Measurements from ENCODE around the gene RAC3.
A peak's percentile ranks its signal among the peaks of the same experiment; 100 is the strongest.
"Not testable (repeated sequence)": the region's sequence is repeated elsewhere in the genome, so short reads cannot be mapped to it uniquely, and the experiment has no call there.

Gene RAC3

DNA sequence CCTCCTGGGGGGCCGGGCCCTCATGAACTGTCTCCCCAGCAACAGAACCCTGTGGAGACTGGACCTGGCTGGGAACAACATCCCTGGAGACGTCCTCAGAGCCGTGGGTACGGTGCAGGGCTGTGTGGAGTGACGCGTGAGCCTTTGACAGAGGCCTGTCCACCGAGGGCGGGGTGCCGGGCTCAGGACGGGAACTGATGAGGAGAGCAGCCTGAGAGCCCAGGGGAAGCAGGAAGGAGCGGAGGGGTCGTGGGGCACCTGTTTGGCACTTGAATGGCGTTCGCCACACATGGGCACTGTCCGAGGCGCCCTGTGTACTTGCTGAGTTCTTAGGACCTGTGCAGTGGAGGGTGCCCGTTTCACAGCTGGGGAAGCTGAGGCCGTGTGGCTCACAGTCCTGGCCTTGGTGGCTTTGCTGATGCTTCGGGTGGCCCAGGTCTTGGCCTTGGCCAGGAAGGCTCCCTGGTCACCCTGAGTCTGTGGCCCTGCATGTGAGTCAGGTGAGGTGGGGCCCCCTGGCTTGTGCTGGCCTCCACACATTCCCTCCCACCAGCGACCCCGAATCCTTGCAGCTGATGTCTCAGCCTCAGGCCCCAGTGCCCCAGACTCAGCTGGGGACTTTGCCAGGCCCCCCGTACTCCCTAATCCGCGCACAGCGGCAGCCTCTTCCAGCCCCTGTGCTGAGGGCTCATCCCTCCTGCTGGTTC, 5.9 kb upstream of the RAC3 start:
- no peak for DNase-seq

DNA sequence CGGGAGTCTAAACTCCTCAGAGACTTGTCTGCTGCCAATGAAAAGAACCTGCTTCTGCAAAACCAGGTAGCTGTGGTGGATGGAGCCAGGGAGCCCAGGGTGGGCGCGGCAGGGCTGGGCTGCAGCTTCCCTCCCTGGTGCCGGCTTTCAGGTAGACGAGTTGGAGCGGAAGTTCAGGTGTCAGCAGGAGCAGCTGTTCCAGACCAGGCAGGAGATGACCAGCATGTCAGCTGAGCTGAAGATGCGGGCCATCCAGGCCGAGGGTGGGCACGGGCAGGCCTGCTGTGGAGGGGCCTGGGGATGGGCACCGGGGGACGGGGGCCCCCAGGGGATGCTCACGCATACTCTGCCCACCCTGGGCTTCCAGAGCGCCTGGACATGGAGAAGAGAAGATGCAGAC, 3.2 kb upstream of the RAC3 start:
- DNase-seq: no peak

DNA sequence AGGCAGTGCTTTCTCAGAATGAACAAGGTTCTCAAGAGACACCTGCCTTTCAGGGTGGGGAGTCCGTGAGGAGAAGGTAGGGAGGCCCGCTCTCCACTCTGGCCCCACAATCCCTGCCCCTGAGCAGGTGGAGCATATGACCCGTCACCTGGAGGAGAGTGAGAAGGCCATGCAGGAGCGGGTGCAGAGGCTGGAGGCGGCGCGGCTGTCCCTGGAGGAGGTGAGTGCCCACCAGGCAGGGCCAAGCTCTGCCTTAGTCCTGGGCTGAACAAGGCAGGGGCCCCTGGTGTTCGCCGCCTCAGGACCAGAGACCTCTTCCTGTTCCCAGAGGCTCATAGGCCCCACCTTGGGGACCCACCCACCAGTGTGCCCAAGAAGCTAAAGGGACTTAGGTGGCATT, 2.5 kb upstream of the RAC3 start:
- no peak for DNase-seq

DNA sequence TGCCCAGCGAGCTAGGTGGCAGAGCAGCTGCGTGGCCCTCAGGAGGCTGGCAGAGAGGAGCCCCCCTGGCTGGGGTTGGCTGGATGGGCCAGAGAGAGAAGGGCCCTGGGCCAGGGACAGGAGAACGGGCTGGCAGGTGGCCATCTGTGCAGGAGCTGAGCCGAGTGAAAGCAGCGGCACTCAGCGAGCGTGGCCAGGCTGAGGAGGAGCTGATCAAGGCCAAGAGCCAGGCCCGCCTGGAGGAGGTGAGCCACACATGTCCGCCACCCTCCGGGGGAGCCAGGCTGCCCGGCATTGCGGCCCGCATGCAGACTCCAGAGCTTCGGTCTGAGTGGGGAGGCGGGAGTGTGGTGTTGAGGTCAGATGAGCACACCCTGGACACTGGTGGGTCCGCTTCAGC, 2.1 kb upstream of the RAC3 start:
- no peak for DNase-seq

DNA sequence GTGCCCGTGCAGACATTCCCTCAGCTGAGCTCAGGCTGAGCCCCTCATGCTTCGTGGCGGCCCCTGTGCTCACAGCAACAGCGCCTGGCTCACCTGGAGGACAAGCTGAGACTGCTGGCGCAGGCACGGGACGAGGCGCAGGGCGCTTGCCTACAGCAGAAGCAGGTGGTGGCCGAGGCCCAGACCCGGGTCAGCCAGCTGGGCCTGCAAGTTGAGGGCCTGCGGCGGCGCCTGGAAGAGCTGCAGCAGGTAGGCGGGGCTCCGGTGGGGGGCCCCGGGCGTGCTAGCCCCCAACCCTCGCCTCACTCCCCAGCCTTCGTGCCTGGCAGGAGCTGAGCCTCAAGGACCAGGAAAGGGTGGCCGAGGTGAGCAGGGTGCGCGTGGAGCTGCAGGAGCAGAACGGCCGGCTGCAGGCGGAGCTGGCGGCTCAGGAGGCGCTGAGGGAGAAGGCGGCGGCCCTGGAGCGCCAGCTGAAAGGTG, 1.4 kb upstream of the RAC3 start:
- no peak for DNase-seq

DNA sequence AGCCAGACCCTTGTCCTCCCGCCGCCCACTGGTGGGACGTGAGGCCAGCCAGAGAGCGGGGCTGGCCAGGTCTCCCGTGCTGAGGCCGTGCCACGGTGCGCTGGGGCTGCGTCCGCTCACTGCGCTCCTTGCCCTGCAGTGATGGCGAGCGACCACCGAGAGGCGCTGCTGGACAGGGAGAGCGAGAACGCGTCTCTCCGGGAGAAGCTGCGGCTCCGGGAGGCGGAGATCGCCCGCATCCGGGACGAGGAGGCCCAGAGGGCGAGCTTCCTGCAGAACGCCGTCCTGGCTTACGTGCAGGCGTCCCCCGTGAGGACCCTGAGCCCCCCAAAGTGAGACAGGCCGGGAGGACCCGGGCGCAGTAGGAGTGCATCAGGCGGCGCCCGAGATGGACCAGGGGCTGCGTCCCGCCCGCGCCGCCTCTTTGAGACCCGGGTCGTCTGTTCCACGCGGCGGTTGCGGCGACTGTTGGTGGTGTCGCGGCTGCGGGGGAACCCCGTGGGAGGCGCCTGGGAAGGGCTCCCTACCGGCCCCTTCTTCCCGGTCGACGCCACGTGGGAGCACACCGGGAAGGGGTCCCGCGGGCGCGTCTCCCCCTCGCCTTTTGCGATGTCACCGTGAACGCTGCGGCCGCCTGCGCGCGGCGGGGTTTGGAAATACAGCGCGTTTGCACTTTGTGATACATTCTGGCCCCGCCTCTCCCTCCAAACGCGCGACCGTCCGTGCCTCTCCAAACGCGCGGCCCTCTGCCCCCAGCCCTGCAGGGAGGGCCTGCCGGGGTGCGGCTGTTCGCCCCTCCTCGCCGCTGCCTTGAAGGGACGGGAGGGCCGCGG, 792 bp upstream of the RAC3 start:
- peak; percentile 69 for DNase-seq

DNA sequence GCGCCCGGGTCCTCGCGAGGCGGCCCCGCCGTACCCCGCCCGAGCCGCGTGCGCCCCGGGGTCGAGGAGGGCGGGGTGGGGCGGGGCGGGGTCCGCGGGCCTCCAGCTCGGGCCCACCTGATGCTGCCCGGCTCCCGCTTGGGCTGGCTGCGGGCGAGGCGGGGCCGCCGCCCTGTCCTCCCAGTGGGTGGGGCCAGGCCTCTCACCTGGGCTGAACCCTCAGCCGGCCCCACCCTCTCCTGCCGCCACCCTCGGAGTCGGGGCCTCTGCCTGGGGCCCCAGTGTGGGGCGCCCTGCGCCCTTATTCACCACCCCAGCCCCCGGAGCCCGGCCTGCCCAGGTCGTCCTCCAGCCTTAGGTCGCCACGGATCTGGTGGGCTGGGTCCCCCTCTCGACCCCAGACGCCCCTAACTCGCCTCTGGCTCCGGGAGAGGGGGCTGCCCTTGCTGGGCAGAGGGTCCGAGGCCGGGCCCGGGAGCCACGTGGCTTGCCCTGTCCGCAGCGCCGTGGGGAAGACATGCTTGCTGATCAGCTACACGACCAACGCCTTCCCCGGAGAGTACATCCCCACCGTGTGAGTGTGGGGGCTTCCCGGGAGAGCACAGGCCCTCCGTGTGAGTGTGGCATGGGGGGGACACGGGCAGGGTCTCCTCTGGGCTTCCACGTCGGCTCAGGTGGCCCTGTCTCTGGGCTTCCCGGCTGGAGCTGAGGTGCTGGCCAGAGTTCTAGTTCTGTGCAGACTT, 578 bp downstream of the RAC3 start:
- no peak for DNase-seq

DNA sequence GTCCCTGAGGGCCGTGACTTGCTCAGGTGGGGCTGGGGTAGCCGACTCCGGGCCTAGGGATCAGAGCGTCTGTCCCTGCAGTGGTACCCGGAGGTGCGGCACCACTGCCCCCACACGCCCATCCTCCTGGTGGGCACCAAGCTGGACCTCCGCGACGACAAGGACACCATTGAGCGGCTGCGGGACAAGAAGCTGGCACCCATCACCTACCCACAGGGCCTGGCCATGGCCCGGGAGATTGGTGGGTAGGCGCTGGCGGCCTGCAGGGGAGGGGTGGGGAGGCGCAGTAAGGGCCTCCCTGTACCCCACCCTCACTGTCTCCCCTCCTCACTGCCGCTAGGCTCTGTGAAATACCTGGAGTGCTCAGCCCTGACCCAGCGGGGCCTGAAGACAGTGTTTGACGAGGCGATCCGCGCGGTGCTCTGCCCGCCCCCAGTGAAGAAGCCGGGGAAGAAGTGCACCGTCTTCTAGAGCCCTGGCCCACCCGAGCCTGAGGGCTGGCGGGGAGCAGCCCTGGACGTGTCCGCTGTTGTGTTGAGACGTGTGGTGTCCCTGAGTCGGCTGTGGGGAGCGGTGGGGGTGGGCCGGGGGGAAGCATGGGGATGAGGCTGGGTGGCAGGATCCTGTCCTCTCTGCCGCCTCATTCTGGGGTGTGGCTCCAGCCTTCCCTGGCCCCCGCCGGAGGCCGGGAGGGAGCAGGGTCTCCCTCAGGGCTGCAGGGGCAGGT, 2.0 kb downstream of the RAC3 start:
- DNase-seq: no peak

DNA sequence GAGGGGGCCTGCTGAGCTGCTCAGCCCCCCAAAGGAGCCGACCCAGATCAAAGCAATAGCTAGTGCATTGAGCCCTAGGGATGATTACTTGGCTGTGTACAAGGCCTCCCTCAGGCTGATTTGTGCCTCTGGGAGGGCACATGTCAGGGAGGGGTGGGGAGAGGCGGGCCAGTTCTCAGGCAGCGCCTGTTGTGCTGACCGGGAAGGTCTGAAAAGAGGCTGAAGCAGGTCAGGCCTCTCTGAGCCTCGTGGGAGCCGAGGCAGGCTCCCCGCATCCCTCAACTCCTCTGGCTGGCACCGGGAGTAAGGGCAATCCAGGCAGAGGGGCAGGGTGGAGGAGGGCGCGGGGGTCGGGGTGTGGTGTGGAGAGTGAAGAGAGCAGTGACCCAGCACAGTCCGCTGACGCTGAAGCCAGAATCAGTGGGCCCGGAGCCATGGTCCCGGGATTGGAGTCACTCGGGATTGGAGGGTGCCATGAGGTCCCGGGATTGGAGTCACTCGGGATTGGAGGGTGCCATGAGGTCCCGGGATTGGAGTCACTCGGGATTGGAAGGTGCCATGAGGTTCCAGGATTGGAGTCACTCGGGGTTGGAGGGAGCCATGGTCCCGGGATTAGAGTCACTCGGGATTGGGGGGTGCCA, 3.0 kb downstream of the RAC3 start:
- DNase-seq: no peak

DNA sequence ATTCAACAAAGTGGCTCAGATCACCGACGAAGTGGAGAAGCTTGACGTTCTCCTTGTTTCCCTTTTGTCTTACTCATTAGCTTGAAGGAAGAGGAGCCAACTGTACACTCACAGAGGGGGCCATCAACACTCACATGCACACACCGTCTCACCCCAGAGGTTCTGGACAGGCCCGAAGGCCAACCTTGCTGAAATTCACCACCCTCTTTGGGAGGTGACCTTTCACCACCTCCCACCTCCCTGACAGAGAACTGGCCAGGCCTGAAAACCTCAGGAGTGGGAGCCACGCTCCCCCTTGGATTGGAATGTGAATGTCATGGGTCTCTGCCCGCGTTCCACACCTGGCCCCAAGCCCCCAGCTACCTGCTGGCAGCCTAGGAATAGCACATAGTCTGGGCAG, 4.0 kb downstream of the RAC3 start:
- no peak for DNase-seq

DNA sequence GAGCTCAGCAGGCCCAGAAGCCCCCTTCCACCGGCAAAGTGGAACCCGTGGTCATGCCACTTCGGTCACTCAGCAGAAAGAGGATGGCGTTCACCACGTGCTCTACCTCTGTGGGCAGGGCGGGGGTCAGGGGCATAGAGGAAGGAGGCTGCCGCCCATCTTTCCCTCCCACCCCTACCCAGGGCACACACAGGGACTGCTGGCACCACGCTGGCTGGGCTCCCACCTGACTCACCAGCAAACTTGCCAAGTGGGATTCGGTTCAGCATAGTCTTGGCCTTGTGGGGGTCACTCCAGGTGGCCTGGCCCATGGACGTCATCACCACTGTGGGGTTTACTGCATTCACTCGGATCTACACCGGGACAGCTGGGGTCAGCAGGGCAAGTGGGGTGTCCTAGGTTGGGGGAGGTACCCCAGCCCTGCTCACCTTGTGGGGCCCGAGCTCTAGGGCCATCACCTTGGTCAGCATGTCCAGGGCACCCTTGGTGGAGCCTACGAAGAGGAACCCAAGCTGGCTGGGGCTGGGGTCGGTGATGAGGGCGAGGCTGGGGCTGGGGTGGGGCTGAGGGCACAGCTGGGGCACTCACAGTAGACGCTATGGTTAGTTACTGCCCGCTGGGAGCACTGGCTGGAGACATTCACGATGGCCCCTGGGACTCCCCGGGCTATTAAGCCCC, 4.6 kb downstream of the RAC3 start:
- DNase-seq: no peak

DNA sequence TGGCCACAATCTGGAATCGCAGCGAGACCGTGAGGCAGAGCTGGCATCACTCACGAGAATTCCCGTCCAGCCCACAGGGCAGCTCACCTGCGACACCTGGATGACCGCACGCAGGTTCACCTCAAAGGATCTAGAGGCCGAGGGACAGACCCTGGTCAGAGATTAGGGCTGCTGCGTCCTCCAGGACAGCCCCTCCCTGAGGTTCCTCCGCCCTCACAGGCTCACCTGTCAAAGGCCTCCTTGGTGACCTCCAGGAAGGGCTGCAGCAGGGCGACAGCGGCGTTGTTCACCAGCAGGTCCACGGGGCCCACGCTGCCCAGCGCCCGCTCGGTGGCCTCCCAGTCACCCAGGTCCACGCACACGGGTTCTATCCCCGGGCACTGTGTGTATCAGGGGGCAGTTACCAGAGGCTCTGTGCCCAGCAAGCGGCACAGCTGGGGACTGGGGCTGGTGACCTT, 5.2 kb downstream of the RAC3 start:
- no peak for DNase-seq

DNA sequence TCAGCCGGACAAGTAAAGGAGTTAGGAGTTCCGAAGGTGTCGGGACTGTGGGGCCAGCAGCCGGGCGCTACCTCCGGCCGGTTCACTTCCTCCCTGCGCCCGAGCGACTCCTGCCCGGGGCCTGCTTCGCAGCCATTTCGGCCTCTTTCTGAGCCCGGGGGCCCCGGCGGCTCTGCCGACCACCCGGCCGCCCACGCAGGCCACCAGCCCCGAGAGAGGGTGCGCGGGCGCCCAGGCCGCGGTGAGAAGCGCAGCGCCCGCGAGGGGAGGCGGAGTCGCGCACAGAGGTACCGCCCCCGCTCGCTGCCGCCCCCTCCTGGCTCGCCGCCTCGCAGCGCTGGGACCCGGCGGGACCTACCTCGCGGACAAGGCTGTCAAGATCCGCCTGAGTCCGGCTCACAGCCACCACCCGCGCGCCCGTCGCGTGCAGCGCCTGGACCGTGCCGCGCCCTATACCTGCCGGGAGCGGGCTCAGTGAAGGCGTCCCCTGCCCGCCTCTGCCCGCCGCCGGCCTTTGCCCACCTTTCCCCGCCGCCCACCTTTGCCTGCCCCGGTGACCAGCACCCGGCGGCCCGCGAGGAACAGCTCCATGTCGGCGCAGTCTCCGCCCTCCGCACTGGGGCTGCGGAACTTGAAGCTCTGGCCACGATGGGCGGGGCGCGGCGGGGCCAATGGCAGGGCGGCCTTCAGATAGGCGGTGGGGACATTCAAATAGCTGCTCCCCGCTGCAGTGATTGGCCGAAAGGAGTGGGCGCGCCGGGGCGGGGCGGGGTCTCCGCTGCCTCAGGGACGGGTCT, 5.8 kb downstream of the RAC3 start, which contains the start of gene DCXR:
Gene DCXR (minus strand): TSS at position 606 of the 797 bp plus-strand sequence. CDS start 15 bp downstream, at position 591.
- DNase-seq: peak; percentile 94

DNA sequence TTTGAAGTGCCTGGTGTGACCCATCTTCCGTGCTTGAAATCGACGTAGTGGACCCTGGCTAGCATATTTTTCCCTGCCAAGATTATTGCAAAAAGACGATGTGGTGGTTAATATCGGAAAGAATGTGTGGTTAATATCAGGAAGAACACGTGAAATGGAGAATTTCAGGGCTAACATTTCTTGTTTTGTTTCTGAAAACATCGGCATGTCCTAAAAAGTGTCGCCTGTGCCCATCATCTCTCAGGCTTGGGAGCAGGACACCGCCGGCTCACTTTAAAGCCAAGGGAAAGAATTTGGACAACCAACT, 6.4 kb downstream of the RAC3 start:
- DNase-seq: no peak

DNA sequence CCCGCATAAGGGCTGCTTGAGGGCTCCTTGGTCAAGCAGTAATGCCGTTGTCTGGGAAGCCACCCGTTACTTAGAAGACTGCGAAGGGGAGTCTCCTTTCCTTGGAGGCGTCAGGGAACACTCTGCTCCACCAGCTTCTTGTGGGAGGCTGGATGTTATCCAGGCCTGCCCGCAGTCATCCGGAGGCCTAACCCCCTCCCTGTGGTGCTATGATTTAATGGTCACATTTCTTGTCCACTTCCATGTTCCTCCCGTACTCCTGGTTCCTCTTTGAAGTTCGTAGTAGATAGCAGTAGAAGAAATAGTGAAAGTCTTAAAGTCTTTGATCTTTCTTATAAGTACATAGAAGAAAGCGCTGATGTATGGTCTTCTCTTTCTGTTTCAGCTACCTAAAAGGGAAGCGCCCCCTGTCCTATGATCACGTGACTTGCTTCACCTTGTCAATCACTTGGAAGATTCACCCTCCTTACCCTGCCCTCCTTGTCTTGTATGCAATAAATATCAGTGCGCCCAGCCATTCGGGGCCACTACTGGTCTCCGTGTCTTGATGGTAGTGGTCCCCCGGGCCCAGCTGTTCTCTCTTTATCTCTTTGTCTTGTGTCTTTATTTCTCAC, 7.4 kb downstream of the RAC3 start:
- not testable (repeated sequence) for DNase-seq

DNA sequence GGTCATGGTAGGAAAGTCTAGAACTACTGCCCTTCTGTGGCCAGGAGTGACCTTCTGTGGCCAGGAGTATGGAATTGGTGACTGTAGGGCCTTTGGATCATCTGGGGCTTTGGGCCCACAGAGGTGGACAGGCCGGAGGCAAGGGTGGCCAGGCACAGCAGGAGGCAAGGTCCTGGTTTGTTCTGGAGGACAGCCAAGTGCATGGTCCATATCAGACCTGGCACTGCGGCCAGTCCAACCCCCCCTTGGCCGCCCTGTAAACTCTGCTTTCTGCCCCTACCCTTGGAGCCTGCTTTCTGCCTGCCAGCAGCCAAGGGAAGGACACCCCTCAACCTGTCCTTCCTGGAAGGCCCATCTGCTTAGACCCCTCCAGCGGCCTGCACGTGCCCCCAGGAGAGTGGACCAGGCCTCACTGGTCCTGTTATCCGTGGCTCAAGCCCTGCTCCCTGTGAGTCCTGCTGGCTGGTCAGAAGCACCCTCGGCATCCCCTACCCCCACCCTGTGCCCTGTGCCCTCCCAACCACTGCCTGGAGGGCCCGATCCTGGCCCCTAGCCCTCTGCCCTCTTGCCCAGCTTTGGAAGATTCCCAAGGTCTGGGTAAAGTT, 8.3 kb downstream of the RAC3 start:
- no peak for DNase-seq

DNA sequence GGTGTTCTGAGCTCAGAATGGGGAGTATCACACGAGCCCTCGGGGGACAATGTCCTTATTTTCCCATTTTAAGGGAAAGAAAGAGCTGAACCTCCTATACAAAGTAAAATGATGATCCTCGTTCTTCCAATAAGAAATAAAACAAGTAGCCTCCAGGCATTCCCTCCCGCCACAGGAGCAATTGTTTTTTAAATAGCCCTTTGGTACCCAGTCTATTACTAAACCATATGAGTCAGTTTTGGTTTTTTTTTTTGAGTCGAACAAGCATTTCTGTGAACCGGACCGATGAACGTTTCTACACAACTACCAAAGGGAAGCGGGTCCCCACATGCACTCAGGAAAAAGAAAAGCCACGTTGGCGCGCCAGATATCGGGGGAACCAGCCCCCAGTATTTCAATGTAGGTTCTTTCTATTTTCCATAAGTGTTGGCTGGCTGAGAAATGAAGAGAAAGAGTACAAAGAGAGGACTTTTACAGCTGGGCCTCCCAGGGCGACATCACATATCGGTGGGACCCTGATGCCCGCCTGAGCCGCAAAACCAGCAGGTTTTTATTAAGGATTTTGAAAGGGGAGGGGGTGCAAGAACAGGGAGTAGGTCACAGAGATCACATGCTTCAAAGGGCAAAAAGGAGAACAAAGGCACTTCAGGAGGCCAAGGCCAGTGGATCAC, 9.8 kb downstream of the RAC3 start:
- DNase-seq: no peak

DNA sequence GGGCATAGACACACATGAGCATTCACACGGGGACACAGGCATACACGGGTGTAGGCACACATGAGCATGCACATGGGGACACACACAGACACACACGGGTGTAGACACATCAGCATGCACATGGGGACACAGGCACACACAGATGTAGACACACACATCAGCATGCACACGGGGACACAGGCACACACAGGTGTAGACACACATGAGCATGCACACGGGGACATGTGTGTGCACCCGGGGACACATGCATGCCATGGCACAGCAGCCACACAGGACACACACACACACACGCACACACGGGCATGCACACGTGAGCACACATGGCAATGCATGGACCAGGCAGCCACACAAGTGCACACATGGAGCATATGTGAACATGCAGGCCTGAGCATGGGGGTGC, 11.2 kb downstream of the RAC3 start:
- no peak for DNase-seq

DNA sequence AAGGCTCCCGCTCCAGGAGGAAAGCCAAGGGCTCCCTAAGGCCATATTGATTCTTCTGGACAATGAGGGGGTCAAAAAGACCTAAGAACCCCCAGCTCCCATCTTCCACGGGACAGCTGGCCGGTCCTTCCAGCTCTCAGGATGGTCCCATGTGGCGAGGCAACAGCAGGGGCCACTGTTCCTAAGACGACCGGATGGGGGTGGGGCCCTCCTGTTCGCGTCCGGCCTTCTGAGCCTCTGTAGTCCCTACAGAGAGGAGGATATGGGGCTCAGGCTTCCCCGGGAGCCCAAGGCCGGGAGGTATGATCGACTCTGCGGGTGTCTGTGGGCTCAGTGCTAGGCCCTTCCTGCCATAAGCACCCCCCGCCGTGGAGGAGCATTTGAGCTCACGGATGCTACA, 12.0 kb downstream of the RAC3 start:
- DNase-seq: no peak
